GM23248 (cell line): ENCODE results near the gene FHOD1. TPM values are rescaled to one million over a fixed set of nuclear protein-coding genes. Genes with fewer than 3 reads are reported as not detected.

Experiments used
- DNase-seq: peaks from one replicate; pipeline ENCODE4 v3.0.0-alpha.2; 2015
- H2AFZ ChIP-seq: fragments of 200-600 bp; sonication (generic); 2 replicates; pipeline ENCODE4 v1.6.1; 2016; ENCODE audit warnings: antibody characterized with exemption
- H3F3A ChIP-seq: fragments of 200-600 bp; sonication (generic); 2 replicates; pipeline ENCODE4 v1.6.1; 2016; ENCODE audit warnings: mild to moderate bottlenecking, antibody characterized with exemption, mixed run types; ENCODE audit not compliant: insufficient read depth
- H3K27ac ChIP-seq: fragments of 200-600 bp; sonication (generic); 2 replicates; pipeline ENCODE4 v1.5.1; 2016; ENCODE audit warnings: mild to moderate bottlenecking
- H3K27me3 ChIP-seq: fragments of 200-600 bp; sonication (generic); replicated peaks from 2 replicates; pipeline ENCODE4 v1.6.1; 2016; ENCODE audit warnings: mild to moderate bottlenecking; ENCODE audit not compliant: insufficient read depth
- H3K36me3 ChIP-seq: fragments of 200-600 bp; sonication (generic); 2 replicates; pipeline ENCODE4 v1.6.1; 2016; ENCODE audit warnings: low read depth, mild to moderate bottlenecking
- H3K4me1 ChIP-seq: fragments of 200-600 bp; sonication (generic); 2 replicates; pipeline ENCODE4 v1.6.1; 2016; ENCODE audit warnings: mild to moderate bottlenecking; ENCODE audit not compliant: insufficient read depth
- H3K4me2 ChIP-seq: fragments of 200-600 bp; sonication (generic); one replicate; pipeline ENCODE4 v1.6.1; 2016; ENCODE audit warnings: mild to moderate bottlenecking; ENCODE audit not compliant: unreplicated experiment
- H3K4me3 ChIP-seq: fragments of 200-600 bp; sonication (generic); 2 replicates; pipeline ENCODE4 v1.5.1; 2016; ENCODE audit warnings: mild to moderate bottlenecking
- H3K79me2 ChIP-seq: fragments of 200-600 bp; sonication (generic); 2 replicates; pipeline ENCODE4 v1.6.1; 2016; ENCODE audit warnings: mild to moderate bottlenecking; ENCODE audit not compliant: insufficient read depth
- H3K9ac ChIP-seq: fragments of 200-600 bp; sonication (generic); 2 replicates; pipeline ENCODE4 v1.6.1; 2016; ENCODE audit warnings: mild to moderate bottlenecking
- H3K9me2 ChIP-seq: fragments of 200-600 bp; sonication (generic); 2 replicates; pipeline ENCODE4 v1.6.1; 2016; ENCODE audit warnings: mixed run types, mild to moderate bottlenecking, moderate library complexity; ENCODE audit not compliant: insufficient read depth
- H3K9me3 ChIP-seq: fragments of 200-600 bp; sonication (generic); one replicate; pipeline ENCODE4 v1.6.1; 2017; ENCODE audit warnings: low read depth
- H4K20me1 ChIP-seq: fragments of 200-600 bp; sonication (generic); 2 replicates; pipeline ENCODE4 v1.6.0; 2016; ENCODE audit not compliant: insufficient read depth
- EZH2 ChIP-seq: fragments of 200-600 bp; sonication (generic); IDR thresholded peaks from 2 replicates; pipeline ENCODE4 v1.6.1; 2018; ENCODE audit warnings: antibody characterized with exemption, mild to moderate bottlenecking; ENCODE audit not compliant: insufficient read depth, poor library complexity, severe bottlenecking
- EZH2phosphoT487 ChIP-seq: fragments of 200-600 bp; sonication (generic); IDR thresholded peaks from 2 replicates; pipeline ENCODE4 v1.6.1; 2018; ENCODE audit warnings: antibody characterized with exemption, moderate library complexity, mild to moderate bottlenecking, low read depth; ENCODE audit not compliant: insufficient read depth
- whole genome bisulfite sequencing, 2 experiments: methylation state at CpG; one replicate each; pipeline ENCODE4 v1.1.6; 2015 to 2017; ENCODE audit warnings: low lambda C conversion rate in 2 of 2, low coverage in 1 of 2; ENCODE audit errors: missing lambda C conversion rate in 2 of 2; 5-methylcytosine and 5-hydroxymethylcytosine counted together
- in situ Hi-C: fragments of 300-500 bp; cut with MboI; formaldehyde crosslinking; loops from 2 replicates; pipeline ENCODE4 v1.15.0; 2020
- polyA plus RNA-seq: library from polyadenylated mRNA; unstranded; fragments of >200 nt; fragmentation: Nextera tagmentation; extraction: Ambion mirVana; gene quantifications from 2 replicates; pipeline ENCODE4 v1.2.1, GENCODE V29; 2016
- total RNA-seq: library from RNA; depleted of rRNA; stranded (reverse); fragments of >200 nt; shearing (Covaris generic); gene quantifications from 2 replicates; pipeline ENCODE4 v1.2.3, GENCODE V29; 2014

FHOD1 gene
- total and polyA plus RNA-seq, 2 experiments from 2014 or later: 9.3 to 14.9 TPM

GRCh38 chr16:67234180-67234597, 13.1 kb downstream of the FHOD1 start:
- Histone ChIP-seq H3K4me3 (no peak overlapping the region), H3K79me2 (peaks cover 10% of the 10 kb centered on the region), H3K9me3 (no peaks in the 10 kb centered on the region), H3F3A (no peaks in the 10 kb centered on the region), H3K36me3 (peaks cover 4% of the 10 kb centered on the region; the same call in 1 of the 2 replicates), H3K4me2 (no peak overlapping the region), H3K9ac (no peak overlapping the region), H4K20me1 (no peaks in the 10 kb centered on the region), H3K4me1 (no peaks in the 10 kb centered on the region), H2AFZ (no peak overlapping the region), H3K9me2 (no peaks in the 10 kb centered on the region), H3K27ac (no peak overlapping the region), H3K27me3 (no peaks in the 10 kb centered on the region)
- 65% methylated on average over 9 to 10 of the region's 10 CpGs for WGBS, 2 experiments
- DNase-seq: no peak
- TF ChIP-seq EZH2 (no peak), EZH2phosphoT487 (no peak)
- in situ Hi-C loops: no loop called here

GRCh38 chr16:67233596-67233995, 13.7 kb downstream of the FHOD1 start:
- Histone ChIP-seq H2AFZ (no peak overlapping the region), H3K27ac (no peak overlapping the region), H3K4me2 (no peak overlapping the region), H4K20me1 (no peaks in the 10 kb centered on the region), H3K4me1 (no peaks in the 10 kb centered on the region), H3K27me3 (no peaks in the 10 kb centered on the region), H3K79me2 (peaks cover 14% of the 10 kb centered on the region), H3K9me2 (no peaks in the 10 kb centered on the region), H3F3A (no peaks in the 10 kb centered on the region), H3K9me3 (no peaks in the 10 kb centered on the region), H3K4me3 (no peak overlapping the region), H3K36me3 (peaks cover 10% of the 10 kb centered on the region; the same call in 1 of the 2 replicates), H3K9ac (no peak overlapping the region)
- no peak for DNase-seq
- 71 to 80% methylated on average over 7 of the region's 7 CpGs for WGBS, 2 experiments
- TF ChIP-seq EZH2 (no peak), EZH2phosphoT487 (no peak)
- in situ Hi-C loops: no loop called here

DNA sequence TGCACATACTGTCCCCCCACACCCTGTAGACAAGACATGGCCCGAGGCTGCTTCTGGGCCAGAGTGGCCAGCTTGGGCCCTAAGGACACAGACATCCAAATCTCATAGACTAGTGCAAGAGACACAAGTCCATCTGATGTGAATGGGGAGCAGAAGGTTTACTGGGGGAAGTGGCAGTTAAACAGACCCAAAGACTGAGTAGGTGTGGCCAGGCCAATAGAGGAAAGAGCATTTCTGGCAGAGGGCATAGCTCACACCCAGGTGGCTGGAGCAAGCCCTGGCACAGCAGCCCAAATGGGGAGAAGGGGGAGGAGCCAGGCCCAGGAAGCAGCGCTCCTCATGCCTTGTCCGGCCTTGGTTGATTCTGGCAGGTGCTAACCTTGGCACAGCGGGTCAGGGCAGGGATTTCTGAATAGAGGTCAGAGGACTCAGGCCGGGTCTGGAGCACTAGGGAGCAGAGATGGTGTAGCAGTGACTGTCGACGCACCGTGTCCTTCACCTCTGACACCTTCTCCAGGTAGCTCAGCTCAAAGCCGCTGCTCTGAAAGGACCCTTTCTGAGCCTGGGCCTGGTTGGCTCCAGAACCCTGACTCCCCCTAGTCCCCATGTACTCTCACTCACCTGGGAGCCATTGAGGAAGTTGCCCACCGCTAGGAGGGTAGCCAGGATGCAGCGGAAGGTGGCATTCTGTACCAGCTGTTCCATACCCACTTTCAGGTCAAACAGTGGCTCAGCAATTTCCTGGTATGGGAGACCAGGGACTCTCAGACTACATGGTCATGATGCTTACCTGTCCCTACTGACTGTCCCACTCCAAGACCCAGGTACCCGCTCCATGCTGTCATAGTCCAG, 16.2 kb downstream of the FHOD1 start:
- Histone ChIP-seq H4K20me1 (no peaks in the 10 kb centered on the region), H3K4me3 (no peak overlapping the region), H2AFZ (no peak overlapping the region), H3K79me2 (peaks cover 38% of the 10 kb centered on the region), H3F3A (no peaks in the 10 kb centered on the region), H3K9ac (no peak overlapping the region), H3K27me3 (no peaks in the 10 kb centered on the region), H3K27ac (no peak overlapping the region), H3K4me1 (peaks cover 10% of the 10 kb centered on the region), H3K9me3 (no peaks in the 10 kb centered on the region), H3K4me2 (no peak overlapping the region), H3K9me2 (no peaks in the 10 kb centered on the region), H3K36me3 (peaks cover 11% of the 10 kb centered on the region; the same call in 1 of the 2 replicates)
- TF ChIP-seq EZH2 (no peak), EZH2phosphoT487 (no peak)
- 92 to 95% methylated on average over 12 of the region's 12 CpGs for WGBS, 2 experiments
- in situ Hi-C loops: no loop called here
- no peak for DNase-seq

- H4K20me1 ChIP-seq: no peaks in the 10 kb centered on the region
- in situ Hi-C loops: no loop called here
- H3K4me2 ChIP-seq: no peak overlapping the region
- peaks cover 11% of the 10 kb centered on the region; the same call in 1 of the 2 replicates for H3K36me3 ChIP-seq
- no peak overlapping the region for H3K9ac ChIP-seq
- H3K27ac ChIP-seq: no peak overlapping the region
- H3F3A ChIP-seq: no peaks in the 10 kb centered on the region
- no peaks in the 10 kb centered on the region for H3K9me2 ChIP-seq
- TF ChIP-seq EZH2phosphoT487 (no peak), EZH2 (no peak)
- DNase-seq: no peak
- 86% methylated on average over 32 of the region's 32 CpGs for WGBS, 2 experiments
- no peaks in the 10 kb centered on the region for H3K27me3 ChIP-seq
- no peak overlapping the region for H2AFZ ChIP-seq
- no peak overlapping the region for H3K4me3 ChIP-seq
- peaks cover 45% of the 10 kb centered on the region for H3K79me2 ChIP-seq
- H3K4me1 ChIP-seq: peaks cover 14% of the 10 kb centered on the region
- no peaks in the 10 kb centered on the region for H3K9me3 ChIP-seq
These were observed 17.1 kb downstream of the FHOD1 start for GRCh38 chr16:67229906-67230808.
